Neural progenitor cell (in vitro differentiated cells): Measurements from ENCODE around the gene KRT73. TPM values are rescaled to one million over a fixed set of nuclear protein-coding genes. Genes with fewer than 3 reads are reported as not detected.

Experiments
- DNase-seq: peaks from one replicate; pipeline ENCODE4 v3.0.0-alpha.2; 2016; ENCODE audit warnings: low spot score
- H2AFZ ChIP-seq: fragments of 200-600 bp; sonication (generic); replicated peaks from 2 replicates; pipeline ENCODE4 v1.6.1; 2016; ENCODE audit warnings: antibody characterized with exemption
- H3F3A ChIP-seq: fragments of 200-600 bp; sonication (generic); 2 replicates; pipeline ENCODE4 v1.6.1; 2016; ENCODE audit warnings: antibody characterized with exemption, low read depth
- H3K27ac ChIP-seq: fragments of 200-600 bp; sonication (generic); 2 replicates; pipeline ENCODE4 v1.5.1; 2016; ENCODE audit warnings: mild to moderate bottlenecking
- H3K27me3 ChIP-seq: fragments of 200-600 bp; sonication (generic); 2 replicates; pipeline ENCODE4 v1.6.1; 2016; ENCODE audit warnings: mild to moderate bottlenecking, moderate library complexity
- H3K36me3 ChIP-seq: fragments of 200-600 bp; sonication (generic); 2 replicates; pipeline ENCODE4 v1.5.1; 2016
- H3K4me1 ChIP-seq: fragments of 200-600 bp; sonication (generic); 2 replicates; pipeline ENCODE4 v1.6.1; 2016; ENCODE audit warnings: mixed run types
- H3K4me2 ChIP-seq: fragments of 200-600 bp; sonication (generic); 2 replicates; pipeline ENCODE4 v1.6.1; 2016
- H3K4me3 ChIP-seq: fragments of 200-600 bp; sonication (generic); 2 replicates; pipeline ENCODE4 v1.5.1; 2016
- H3K79me2 ChIP-seq: fragments of 200-600 bp; sonication (generic); 2 replicates; pipeline ENCODE4 v1.6.1; 2016; ENCODE audit warnings: low read depth
- H3K9ac ChIP-seq: fragments of 200-600 bp; sonication (generic); 2 replicates; pipeline ENCODE4 v1.6.1; 2016
- H3K9me3 ChIP-seq: fragments of 200-600 bp; sonication (generic); 2 replicates; pipeline ENCODE4 v1.5.1; 2016; ENCODE audit warnings: low read depth
- H4K20me1 ChIP-seq: fragments of 200-600 bp; sonication (generic); 2 replicates; pipeline ENCODE4 v1.6.1; 2016; ENCODE audit warnings: low read depth
- H3K27ac Mint-ChIP-seq: 3 replicates; pipeline ENCODE4 v1.8.0; 2021; ENCODE audit warnings: mixed read lengths
- H3K27me3 Mint-ChIP-seq: 2 replicates; pipeline ENCODE4 v1.8.0; 2022; ENCODE audit warnings: low read depth, mild to moderate bottlenecking, inconsistent platforms, moderate library complexity, mixed read lengths; ENCODE audit not compliant: insufficient read depth
- H3K36me3 Mint-ChIP-seq: 3 replicates; pipeline ENCODE4 v1.8.0; 2021; ENCODE audit warnings: mixed read lengths
- H3K4me1 Mint-ChIP-seq: 3 replicates; pipeline ENCODE4 v1.8.0; 2021; ENCODE audit warnings: mixed read lengths
- H3K4me3 Mint-ChIP-seq: 3 replicates; pipeline ENCODE4 v1.8.0; 2021; ENCODE audit warnings: mild to moderate bottlenecking, moderate library complexity, mixed read lengths
- H3K9me3 Mint-ChIP-seq: 3 replicates; pipeline ENCODE4 v1.8.0; 2020; ENCODE audit warnings: mixed read lengths
- EZH2 ChIP-seq: fragments of 200-600 bp; sonication (generic); IDR thresholded peaks from 2 replicates; pipeline ENCODE4 v1.6.1; 2017; ENCODE audit warnings: antibody characterized with exemption, mild to moderate bottlenecking, moderate library complexity
- EZH2phosphoT487 ChIP-seq: fragments of 200-600 bp; sonication (generic); IDR thresholded peaks from 2 replicates; pipeline ENCODE4 v1.6.1; 2017; ENCODE audit warnings: antibody characterized with exemption
- total RNA-seq: library from RNA; depleted of rRNA; stranded (reverse); fragments of >200 nt; gene quantifications from 2 replicates; pipeline ENCODE4 v1.2.3, GENCODE V29; 2015; ENCODE audit warnings: low replicate concordance
- TF ChIP-seq, protein P1 (sequence below): fragments of 200-600 bp; sonication (generic); IDR thresholded peaks from 2 replicates; pipeline ENCODE4 v1.5.1; 2017; ENCODE audit warnings: antibody characterized with exemption, mild to moderate bottlenecking

Gene KRT73
- total RNA-seq, 1 donor from 2014 or later, result not detected

- no peak overlapping the region for H3K9ac ChIP-seq
- Mint-ChIP-seq H3K27ac (no peak overlapping the region), H3K36me3 (no peaks in the 10 kb centered on the region), H3K4me3 (no peak overlapping the region), H3K4me1 (peaks cover 3% of the 10 kb centered on the region), H3K9me3 (no peaks in the 10 kb centered on the region), H3K27me3 (peaks cover 6% of the 10 kb centered on the region)
- H3K4me3 ChIP-seq, result no peak overlapping the region
- no peak overlapping the region for H3K27ac ChIP-seq
- no peaks in the 10 kb centered on the region for H3F3A ChIP-seq
- DNase-seq, result no peak
- H3K9me3 ChIP-seq, result no peaks in the 10 kb centered on the region
- H3K4me1 ChIP-seq, result no peaks in the 10 kb centered on the region
- no peaks in the 10 kb centered on the region for H3K79me2 ChIP-seq
- no peaks in the 10 kb centered on the region for H4K20me1 ChIP-seq
- no peak overlapping the region for H2AFZ ChIP-seq
- H3K36me3 ChIP-seq, result no peaks in the 10 kb centered on the region
- H3K27me3 ChIP-seq, result no peaks in the 10 kb centered on the region
- no peak overlapping the region for H3K4me2 ChIP-seq
- no peak for TF ChIP-seq EZH2
- no peak for TF ChIP-seq EZH2phosphoT487
- TF ChIP-seq, protein P1, sequence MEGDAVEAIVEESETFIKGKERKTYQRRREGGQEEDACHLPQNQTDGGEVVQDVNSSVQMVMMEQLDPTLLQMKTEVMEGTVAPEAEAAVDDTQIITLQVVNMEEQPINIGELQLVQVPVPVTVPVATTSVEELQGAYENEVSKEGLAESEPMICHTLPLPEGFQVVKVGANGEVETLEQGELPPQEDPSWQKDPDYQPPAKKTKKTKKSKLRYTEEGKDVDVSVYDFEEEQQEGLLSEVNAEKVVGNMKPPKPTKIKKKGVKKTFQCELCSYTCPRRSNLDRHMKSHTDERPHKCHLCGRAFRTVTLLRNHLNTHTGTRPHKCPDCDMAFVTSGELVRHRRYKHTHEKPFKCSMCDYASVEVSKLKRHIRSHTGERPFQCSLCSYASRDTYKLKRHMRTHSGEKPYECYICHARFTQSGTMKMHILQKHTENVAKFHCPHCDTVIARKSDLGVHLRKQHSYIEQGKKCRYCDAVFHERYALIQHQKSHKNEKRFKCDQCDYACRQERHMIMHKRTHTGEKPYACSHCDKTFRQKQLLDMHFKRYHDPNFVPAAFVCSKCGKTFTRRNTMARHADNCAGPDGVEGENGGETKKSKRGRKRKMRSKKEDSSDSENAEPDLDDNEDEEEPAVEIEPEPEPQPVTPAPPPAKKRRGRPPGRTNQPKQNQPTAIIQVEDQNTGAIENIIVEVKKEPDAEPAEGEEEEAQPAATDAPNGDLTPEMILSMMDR, result no peak
Measured at GRCh38 chr12:52628841-52629240, 10.5 kb upstream of the KRT73 start.

- no peaks in the 10 kb centered on the region for H4K20me1 ChIP-seq
- TF ChIP-seq, protein P1, result no peak
- TF ChIP-seq EZH2 (no peak), EZH2phosphoT487 (no peak)
- no peaks in the 10 kb centered on the region for H3K36me3 ChIP-seq
- H3K27me3 ChIP-seq, result no peaks in the 10 kb centered on the region
- H3K4me2 ChIP-seq, result no peak overlapping the region
- H3K79me2 ChIP-seq, result no peaks in the 10 kb centered on the region
- Mint-ChIP-seq H3K27ac (no peak overlapping the region), H3K4me3 (no peak overlapping the region), H3K27me3 (peaks cover 5% of the 10 kb centered on the region), H3K9me3 (no peaks in the 10 kb centered on the region), H3K36me3 (no peaks in the 10 kb centered on the region), H3K4me1 (peaks cover 3% of the 10 kb centered on the region)
- no peak overlapping the region for H3K9ac ChIP-seq
- DNase-seq, result no peak
- no peak overlapping the region for H3K27ac ChIP-seq
- no peaks in the 10 kb centered on the region for H3F3A ChIP-seq
- no peak overlapping the region for H2AFZ ChIP-seq
- H3K9me3 ChIP-seq, result no peaks in the 10 kb centered on the region
- no peak overlapping the region for H3K4me3 ChIP-seq
- peaks cover 3% of the 10 kb centered on the region for H3K4me1 ChIP-seq
Measured at GRCh38 chr12:52628111-52628507, 9.8 kb upstream of the KRT73 start.

GRCh38 chr12:52627395-52628110 lies 9.2 kb upstream of the KRT73 start:
- no peak overlapping the region for H3K4me3 ChIP-seq
- Mint-ChIP-seq H3K4me1 (peaks cover 7% of the 10 kb centered on the region), H3K27ac (no peak overlapping the region), H3K27me3 (peaks cover 5% of the 10 kb centered on the region), H3K36me3 (no peaks in the 10 kb centered on the region), H3K4me3 (no peak overlapping the region), H3K9me3 (no peaks in the 10 kb centered on the region)
- no peaks in the 10 kb centered on the region for H3K36me3 ChIP-seq
- no peaks in the 10 kb centered on the region for H3K27me3 ChIP-seq
- H4K20me1 ChIP-seq, result no peaks in the 10 kb centered on the region
- no peak overlapping the region for H3K4me2 ChIP-seq
- no peak overlapping the region for H3K27ac ChIP-seq
- no peaks in the 10 kb centered on the region for H3F3A ChIP-seq
- H2AFZ ChIP-seq, result no peak overlapping the region
- no peaks in the 10 kb centered on the region for H3K79me2 ChIP-seq
- H3K9ac ChIP-seq, result no peak overlapping the region
- TF ChIP-seq EZH2, result no peak
- TF ChIP-seq EZH2phosphoT487, result no peak
- TF ChIP-seq, protein P1, result no peak
- H3K9me3 ChIP-seq, result no peaks in the 10 kb centered on the region
- peaks cover 8% of the 10 kb centered on the region for H3K4me1 ChIP-seq
- DNase-seq, result no peak
